Measurements from ENCODE around the gene KRTAP6-1.

KRTAP6-1 gene

DNA sequence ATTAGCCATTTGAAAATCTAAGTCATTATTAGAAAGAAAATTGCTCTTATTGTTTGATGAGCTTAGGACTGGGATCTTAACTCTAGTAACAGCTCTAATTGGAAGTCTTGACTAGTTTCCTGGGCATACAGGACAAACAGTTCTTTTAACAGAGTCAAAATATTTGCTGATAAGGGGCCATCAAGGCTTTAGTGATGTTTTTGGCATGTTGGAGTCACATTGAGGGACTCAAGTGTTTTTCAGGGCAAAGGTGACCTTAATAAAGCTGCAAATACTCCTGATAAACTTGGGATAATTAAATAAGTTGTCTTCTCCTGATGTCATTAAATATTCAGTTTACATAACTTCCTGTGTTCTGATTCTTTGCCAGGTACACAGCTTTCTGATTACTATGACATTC, 46.1 kb downstream of the KRTAP6-1 start:
- DNase-seq, result no peak

DNA sequence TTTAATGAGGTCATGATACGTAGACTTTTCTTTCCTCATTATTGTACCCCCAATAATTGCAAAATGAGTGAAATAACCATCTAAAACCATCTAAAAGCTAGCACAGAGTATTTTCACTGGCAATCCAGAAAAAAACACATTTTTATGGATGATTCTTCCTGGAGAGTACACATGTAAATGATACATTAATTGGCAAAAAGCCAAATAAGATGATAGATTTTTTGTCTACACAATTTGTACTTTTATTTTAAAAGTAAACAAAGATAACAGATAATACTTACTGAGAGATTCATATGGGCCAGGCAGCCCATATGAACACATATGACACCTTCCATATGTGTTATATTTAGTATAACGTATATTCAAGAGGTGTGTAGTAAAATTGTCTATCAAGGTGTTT, 50.1 kb downstream of the KRTAP6-1 start:
- no peak for DNase-seq
